HT1080 (cell line): ENCODE results near the gene TFPT. TPM values are rescaled to one million over a fixed set of nuclear protein-coding genes. Genes with fewer than 3 reads are reported as not detected.
"Not testable (repeated sequence)": the region's sequence is repeated elsewhere in the genome, so short reads cannot be mapped to it uniquely, and the experiment has no call there.

Experiments used
- DNase-seq: peaks from one replicate; pipeline ENCODE4 v3.0.0-alpha.2; 2015; ENCODE audit warnings: low read depth
- total RNA-seq: library from RNA; depleted of rRNA; stranded (reverse); fragments of >200 nt; shearing (Covaris generic); gene quantifications from 2 replicates; pipeline ENCODE4 v1.2.3, GENCODE V29; 2014

The TFPT gene
- total RNA-seq, 1 experiment from 2014 or later, result 19.7 TPM

DNA sequence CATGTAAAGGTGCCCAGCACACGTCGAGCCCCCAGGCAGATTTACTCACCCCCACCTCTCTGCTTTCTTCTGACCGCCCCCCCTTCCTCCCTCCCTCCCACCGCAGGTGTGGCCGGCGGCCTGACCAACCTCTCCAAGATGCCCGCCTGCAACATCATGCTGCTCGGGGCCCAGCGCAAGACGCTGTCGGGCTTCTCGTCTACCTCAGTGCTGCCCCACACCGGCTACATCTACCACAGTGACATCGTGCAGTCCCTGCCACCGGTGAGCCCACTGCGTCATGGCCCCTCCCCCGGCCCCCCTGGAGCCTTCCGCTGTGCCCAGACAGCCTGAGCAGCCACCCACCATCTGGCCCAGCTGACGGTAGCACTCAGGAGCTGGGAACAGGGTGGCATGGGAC, 8.9 kb upstream of the TFPT start:
- no peak for DNase-seq

DNA sequence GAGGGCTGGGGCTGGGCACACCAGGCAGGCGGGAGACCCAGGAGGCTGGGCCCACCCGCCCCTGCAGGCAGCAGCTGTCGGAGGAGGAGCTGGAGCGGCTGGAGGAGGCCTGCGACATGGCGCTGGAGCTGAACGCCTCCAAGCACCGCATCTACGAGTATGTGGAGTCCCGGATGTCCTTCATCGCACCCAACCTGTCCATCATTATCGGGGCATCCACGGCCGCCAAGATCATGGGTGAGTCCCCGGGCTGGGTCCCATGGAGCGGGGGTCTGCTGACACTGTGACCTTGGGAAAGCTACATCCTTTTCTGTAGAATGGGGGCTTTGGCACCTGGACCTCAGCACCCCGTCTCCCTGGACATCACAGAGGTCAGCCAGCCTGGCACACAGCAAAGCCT, 8.2 kb upstream of the TFPT start:
- DNase-seq, result no peak

DNA sequence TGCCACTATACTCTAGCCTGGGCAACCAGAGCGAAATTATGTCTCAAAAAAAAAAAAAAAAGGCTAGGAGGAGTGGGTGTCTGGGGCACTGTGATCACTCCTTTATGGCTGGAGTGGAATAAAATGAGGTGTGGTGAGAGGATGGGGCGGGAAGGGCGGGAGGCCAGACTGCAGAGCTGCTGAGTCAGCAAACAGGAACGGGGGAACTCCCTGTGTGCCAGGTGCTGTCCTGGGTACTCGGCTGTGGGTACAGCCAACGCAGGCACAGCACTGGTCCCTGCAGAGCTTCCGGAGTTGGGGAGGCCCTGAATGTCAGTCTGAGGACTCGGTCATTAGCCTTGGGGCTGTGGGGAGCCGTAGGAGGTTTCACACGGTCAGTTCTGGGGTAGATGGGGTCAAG, 5.8 kb upstream of the TFPT start:
- no peak for DNase-seq

DNA sequence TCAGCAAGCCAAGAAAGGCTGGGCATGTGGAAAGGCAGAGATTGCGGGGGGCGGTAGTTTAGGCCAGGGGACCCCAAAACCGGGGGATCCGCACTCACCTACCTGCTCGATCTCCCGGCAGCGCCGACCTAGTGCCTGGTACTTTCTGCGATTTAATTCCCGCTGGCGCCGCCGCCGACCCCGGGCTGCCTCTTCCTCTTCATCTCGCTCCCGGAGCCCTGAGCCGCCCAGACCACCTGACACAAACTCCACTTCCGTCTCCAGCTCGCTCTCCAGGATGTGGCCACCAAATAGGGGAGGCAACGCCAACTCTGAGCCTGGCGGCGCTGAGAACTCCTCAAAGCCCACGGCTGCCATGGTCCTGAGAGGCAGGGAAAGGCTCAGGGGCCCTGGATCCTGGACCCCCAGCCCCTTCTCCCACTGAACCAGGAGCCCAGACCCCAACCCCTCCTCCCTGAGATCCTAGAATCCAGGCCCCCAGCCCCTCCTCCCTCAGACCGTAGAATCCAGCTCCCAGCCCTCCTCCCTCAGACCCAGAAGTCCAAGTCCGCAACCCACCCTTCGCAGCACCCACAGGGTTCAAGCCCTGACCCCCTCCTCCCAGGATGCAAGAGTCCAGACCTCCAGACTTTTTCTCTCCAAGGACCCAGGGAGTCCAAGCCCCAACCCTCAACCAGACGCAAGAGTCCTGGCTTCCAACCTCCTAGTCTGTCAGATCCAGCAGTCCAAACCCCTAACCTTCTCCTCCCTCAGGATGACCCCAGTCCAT, 933 bp downstream of the TFPT start:
- no peak for DNase-seq

GRCh38 chr19:54109651-54110050, 5.8 kb downstream of the TFPT start:
- no peak for DNase-seq

- DNase-seq, result no peak
Observed at GRCh38 chr19:54108496-54108895, 7.0 kb downstream of the TFPT start.

GRCh38 chr19:54107876-54108490, 7.5 kb downstream of the TFPT start:
- no peak for DNase-seq

GRCh38 chr19:54106716-54107115, 8.7 kb downstream of the TFPT start:
- DNase-seq, result no peak

DNA sequence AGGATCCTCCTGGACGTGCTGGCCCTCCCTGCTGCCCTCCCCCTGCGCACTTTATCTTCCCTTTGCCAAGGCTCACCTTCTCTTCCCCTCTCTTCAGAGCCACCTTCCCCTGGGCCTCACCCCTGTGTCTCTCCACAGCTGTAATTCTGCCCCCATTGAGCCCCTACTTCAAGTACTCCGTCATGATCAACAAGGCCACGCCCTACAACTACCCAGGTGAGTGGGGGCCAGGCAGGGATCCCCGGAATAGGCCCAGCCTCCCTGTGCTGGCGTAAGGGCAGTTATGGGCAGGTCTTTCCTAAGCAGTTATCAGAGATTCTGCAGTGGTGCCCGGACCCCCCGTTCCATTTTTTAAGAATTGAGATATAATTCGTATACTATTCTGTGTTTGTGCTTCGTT, 9.7 kb downstream of the TFPT start:
- no peak for DNase-seq

- no peak for DNase-seq
Observed at GRCh38 chr19:54104998-54105715, 10.3 kb downstream of the TFPT start.

GRCh38 chr19:54102421-54103169, 12.9 kb downstream of the TFPT start, which contains the start of gene NDUFA3:
NDUFA3 (plus strand) TSS chr19:54102855; CDS start chr19:54102879, 24 bp downstream.
- DNase-seq, result peak; percentile 96

GRCh38 chr19:54100561-54100960, 14.9 kb downstream of the TFPT start, which contains the start of gene OSCAR:
OSCAR (minus strand) TSS chr19:54100803; CDS start chr19:54100792, 11 bp downstream.
- DNase-seq, result peak; percentile 59

DNA sequence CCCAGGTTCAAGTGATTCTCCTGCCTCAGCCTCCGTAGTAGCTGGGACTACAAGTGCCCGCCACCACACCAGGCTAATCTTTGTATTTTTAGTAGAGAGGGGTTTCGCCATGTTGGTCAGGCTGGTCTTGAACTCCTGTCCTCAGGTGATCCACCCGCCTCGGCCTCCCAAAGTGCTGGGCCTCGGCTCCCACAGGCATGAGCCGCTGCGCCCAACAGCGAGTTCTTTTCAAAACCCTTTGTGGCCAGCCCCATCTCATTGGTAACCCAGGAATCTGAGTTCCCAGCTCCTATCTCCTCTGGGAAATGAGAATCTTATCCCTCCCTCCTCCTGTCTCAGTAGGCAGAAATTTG, 15.6 kb downstream of the TFPT start:
- DNase-seq, result not testable (repeated sequence)

DNA sequence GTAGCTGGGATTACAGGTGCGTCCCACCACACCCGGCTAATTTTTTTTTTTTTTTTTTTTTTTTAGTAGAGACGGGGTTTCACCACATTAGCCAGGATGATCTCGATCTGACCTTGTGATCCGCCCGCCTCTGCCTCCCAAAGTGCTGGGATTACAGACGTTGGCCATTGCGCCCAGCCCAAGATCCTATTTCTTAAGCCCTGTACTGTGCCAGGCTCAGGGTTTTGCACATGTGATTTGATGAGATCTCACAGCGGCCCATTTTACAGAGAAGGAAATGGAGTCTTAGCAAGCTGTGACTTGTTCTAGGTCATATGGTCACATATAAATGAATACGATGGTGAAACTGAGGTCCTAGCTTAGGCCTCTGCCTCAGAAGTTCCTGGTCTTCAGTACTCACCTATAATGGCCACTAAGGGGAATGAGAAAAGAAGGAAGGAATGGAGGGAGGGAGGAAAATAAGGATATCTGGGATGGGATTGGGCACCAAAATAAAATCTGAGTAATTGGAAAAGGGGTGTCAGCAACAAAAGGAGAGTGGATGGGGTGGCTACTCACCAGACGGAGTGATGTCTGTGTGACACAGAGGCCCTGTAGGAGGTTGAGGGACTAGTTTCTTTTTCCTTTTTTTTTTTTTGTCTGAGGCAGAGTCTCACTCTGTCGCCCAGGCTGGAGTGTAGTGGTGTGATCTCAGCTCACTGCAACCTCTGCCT, 16.1 kb downstream of the TFPT start:
- no peak for DNase-seq

GRCh38 chr19:54096617-54097106, 18.8 kb downstream of the TFPT start:
- peak; percentile 25 for DNase-seq

DNA sequence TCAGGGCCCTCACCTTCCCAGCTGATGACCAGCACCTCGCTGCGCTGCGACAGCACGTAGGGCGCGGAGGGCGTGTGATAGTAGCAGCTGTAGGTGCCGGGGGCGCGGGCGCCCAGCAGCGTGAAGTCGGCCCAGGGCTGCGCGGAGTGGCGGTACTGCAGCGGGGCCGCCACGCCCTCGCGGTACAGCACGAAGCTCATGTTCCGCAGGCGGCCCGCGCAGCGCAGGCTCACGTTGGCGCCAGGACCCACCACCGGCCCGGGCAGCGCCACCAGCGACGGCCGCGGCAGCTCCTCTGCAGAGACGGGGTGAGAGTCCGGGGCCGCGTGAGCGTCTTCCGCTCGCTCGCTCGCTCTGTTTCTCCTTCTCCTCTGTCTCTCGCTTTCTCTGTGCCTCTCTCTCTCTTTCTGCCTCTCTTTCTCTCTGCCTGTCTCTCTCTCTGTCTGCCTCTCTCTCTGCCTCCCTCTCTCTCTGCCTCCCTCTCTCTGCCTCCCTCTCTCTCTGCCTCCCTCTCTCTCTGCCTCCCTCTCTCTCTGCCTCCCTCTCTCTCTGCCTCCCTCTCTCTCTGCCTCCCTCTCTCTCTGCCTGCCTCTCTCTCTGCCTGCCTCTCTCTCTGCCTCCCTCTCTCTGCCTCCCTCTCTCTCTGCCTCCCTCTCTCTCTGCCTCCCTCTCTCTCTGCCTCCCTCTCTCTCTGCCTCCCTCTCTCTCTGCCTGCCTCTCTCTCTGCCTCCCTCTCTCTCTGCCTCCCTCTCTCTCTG, 19.4 kb downstream of the TFPT start:
- not testable (repeated sequence) for DNase-seq

DNA sequence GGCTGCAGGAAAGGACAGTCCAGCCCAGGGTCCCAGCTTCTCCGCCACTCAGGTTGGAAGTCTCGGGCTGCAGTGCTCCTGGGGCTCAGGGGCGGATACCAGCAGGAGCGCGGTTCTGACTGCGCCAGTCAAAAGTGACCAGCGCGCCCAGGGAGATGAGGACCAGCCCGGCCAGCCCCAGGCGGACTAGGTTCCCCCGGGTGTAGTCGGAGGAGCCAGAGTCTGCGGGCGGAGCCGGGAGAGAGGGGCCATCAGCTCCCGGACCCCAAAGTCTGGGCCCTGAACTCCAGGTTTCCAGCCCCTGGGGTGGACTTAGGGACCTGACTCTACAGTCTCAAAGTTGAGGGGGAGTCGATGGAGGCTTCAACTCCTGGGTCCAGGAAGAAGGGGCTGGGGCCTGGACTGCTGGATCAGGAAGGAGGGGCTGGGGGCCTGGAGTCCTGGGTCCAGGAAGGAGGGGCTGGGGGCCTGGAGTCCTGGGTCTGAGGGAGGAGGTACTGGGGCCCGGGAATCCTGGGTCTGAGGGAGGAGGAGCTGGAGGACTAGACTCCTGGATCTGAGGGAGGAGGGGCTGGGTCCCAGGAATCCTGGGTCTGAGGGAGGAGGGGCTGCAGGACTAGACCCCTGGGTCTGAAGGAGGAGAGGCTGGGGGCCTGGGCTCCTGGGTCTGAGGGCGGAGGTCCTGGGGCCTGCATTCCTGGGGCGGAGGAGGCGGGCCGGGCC, 20.2 kb downstream of the TFPT start:
- DNase-seq, result no peak

GRCh38 chr19:54094426-54095000, 20.9 kb downstream of the TFPT start:
- no peak for DNase-seq

- no peak for DNase-seq
Observed at GRCh38 chr19:54084410-54084809, 31.0 kb downstream of the TFPT start.
